Measurements from ENCODE around the gene PLPP4. TPM values are rescaled to one million over a fixed set of nuclear protein-coding genes. Genes with fewer than 3 reads are reported as not detected.

Gene PLPP4
- 10.5 and 11.7 TPM in 2 replicates for total RNA-seq (2014; rRNA removed; shearing (Covaris generic))

GRCh38 chr10:120456626-120457430 is at the start of gene PLPP4:
Gene PLPP4 (plus strand): TSS chr10:120457227. CDS start chr10:120457306, 79 bp downstream.
- peak; percentile 30 for DNase-seq (ENCODE audit: low spot score)

- no peak for DNase-seq (ENCODE audit: low spot score)
These were observed 47.2 kb upstream of the PLPP4 start for GRCh38 chr10:120409816-120410215.

- DNase-seq (ENCODE audit: low spot score), result no peak
These were observed 42.1 kb upstream of the PLPP4 start for GRCh38 chr10:120414946-120415345.

- DNase-seq (ENCODE audit: low spot score), result peak; percentile 89
These were observed 41.2 kb upstream of the PLPP4 start for GRCh38 chr10:120415709-120416330.

GRCh38 chr10:120420421-120420820 is 36.6 kb upstream of the PLPP4 start:
- no peak for DNase-seq (ENCODE audit: low spot score)

DNA sequence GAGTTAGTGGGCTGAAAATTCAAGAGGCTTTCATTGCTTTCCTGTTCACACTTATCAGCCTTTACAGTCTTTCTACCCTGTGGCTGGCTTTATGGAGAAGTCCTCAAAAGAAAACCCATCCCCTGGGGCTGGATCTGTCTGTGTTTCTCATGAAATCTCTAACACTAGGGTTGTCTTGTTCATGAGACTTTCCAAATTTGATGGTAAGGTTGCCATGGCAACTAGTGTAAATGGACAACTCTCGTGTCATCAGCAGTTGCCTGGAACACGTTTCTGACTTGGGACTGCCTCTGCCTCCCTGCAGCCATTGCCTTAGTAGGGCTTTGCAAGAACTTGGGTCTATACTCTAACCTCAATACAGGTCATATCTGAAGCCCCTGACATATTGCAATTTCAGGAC is 35.8 kb upstream of the PLPP4 start:
- DNase-seq (ENCODE audit: low spot score), result no peak

- peak; percentile 81 for DNase-seq (ENCODE audit: low spot score)
These were observed 34.6 kb upstream of the PLPP4 start for GRCh38 chr10:120422457-120422856.

- DNase-seq (ENCODE audit: low spot score), result peak; percentile 83
These were observed 33.4 kb upstream of the PLPP4 start for GRCh38 chr10:120423431-120424197.

GRCh38 chr10:120424198-120424464 is 32.9 kb upstream of the PLPP4 start:
- DNase-seq (ENCODE audit: low spot score), result no peak

DNA sequence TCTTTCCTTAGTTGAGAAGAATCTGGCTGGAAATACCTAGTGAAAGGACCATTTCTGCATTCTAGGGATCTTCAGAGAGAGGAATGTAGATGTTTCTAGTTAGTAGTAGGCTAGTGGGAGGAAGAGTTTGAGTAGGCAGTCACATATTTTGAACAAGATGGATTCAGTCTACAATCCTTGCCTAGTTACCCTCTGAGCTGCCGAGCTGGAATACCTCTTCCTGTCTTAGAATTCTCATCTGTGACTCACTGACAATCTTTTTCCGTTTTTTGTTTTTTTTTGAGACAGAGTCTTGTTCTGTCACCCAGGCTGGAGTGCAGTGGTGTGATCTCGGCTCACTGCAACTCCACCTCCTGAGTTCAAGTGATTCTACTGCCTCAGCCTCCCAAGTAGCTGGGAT is 30.7 kb upstream of the PLPP4 start:
- no peak for DNase-seq (ENCODE audit: low spot score)

GRCh38 chr10:120428754-120429153 is 28.3 kb upstream of the PLPP4 start:
- DNase-seq (ENCODE audit: low spot score), result no peak

- no peak for DNase-seq (ENCODE audit: low spot score)
These were observed 27.6 kb upstream of the PLPP4 start for GRCh38 chr10:120429395-120429794.

DNA sequence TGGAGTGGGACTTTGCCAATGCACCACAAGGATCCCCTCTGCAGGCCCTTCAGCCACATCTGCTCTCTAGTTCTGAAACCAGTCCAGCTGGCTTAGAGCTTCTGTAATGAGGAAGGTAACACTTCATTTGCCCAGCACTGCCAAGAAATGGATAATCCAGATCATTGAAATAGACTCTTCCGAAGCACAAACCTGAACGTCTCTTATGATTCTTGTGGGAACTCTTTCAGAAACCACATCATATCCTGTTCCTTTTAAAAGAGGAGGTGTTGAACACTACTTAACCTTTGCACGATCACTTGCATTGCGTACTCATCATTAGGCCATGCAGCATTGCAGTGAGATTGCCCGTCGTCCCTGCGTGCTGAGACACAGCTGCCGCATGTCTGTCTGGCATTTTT is 25.8 kb upstream of the PLPP4 start:
- DNase-seq (ENCODE audit: low spot score), result no peak

DNA sequence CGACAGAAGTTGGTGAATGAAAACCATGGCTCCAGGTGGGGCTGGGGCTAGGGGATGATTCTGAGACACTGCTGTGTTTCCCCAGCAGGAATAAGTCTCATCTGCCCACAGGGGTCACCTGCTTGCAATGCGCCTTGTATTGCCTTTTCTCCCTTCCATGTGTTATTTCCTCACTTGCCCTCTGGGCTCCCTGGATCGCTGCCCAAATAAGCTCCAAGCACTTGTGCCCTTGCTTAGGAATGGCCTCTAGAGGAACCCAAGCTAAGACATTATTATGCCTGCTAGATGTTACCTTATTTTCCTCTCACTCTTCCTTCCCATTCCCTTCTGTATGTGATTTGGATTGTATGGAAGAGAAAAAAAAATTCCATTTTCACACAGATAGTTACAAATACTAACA is 24.8 kb upstream of the PLPP4 start:
- DNase-seq (ENCODE audit: low spot score), result no peak

- no peak for DNase-seq (ENCODE audit: low spot score)
These were observed 23.9 kb upstream of the PLPP4 start for GRCh38 chr10:120433141-120433540.

GRCh38 chr10:120436439-120437112 is 20.5 kb upstream of the PLPP4 start:
- peak; percentile 23 for DNase-seq (ENCODE audit: low spot score)

DNA sequence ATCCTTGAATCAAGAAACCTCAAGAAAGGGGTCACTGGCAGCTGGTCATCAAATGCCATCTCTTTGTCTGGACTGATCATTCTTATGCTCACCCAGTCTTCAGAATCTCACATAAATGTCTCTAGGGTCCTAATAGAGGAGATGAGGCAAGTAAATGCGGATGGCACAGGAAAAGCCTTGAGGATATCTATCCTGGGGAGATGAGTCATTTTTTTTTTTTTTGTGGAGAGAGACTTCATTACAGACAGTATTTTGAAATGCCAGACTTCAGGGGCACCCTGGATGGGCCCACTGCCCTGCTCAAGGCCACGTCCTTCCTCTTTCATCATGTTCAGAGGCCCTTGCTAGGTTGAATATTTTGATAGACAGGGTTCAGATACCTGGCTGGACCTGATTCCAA is 19.5 kb upstream of the PLPP4 start:
- DNase-seq (ENCODE audit: low spot score), result no peak

GRCh38 chr10:120451968-120452367 is 5.1 kb upstream of the PLPP4 start:
- no peak for DNase-seq (ENCODE audit: low spot score)

DNA sequence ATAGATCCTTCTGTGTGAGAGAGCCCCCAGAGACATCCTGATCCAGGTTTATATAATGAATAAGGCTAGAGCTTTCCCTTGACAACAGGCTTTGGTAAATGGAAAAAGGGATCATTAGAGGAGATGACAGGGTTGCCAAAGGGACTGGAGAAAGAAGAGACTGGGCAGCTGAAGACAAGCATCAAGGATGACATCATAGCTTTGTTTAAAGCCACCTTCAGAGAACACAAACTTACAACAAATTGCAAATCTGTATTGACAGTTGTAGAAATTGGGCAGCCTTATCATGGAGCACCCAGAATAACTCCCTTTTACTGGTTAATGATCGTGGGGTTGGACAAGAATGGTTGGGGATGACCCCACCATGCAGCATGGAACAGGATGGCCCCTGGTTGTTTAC is 3.7 kb upstream of the PLPP4 start:
- DNase-seq (ENCODE audit: low spot score), result no peak

DNA sequence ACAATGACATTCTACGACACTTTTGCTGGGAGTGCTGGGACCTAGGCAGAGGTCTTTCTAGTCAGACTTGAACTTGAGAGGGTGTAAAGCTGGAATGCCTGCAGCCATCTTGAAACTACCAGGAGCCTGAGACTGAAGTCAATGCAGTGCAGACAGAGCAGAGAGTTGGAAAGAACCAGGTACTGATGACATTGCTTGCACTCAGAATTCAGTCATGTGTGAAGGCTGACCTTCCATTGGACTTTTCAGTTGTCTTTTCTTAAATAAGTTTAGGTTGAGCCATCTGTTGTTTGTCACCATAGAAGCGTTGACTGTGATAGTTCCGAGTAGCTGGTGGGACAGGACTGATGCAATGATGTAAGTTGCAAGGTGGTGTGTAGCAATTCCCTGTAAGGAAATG is 3.1 kb upstream of the PLPP4 start:
- no peak for DNase-seq (ENCODE audit: low spot score)

DNA sequence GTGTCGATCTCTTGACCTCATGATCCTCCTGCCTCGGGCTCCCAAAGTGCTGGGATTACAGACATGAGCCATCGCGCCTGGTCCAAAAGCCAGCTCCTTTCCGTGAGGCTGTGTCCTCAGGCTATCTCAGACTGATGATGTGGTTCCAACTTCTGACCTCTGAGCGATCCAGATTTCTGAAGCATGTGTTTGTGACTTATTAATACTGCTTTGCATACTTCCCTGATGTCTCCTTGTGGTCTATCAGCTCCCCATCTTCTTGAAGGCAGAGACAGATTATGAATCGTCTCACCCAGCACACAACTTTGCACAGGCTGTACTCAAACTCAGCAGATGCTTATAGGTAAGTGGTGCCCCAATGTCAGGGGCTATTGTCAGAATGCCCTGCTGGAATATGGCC is 2.0 kb upstream of the PLPP4 start:
- no peak for DNase-seq (ENCODE audit: low spot score)

GRCh38 chr10:120455606-120456005 is 1.4 kb upstream of the PLPP4 start:
- no peak for DNase-seq (ENCODE audit: low spot score)
